Uterus (tissue), 2 donors: Measurements from ENCODE around the gene UCKL1.

Source experiments
- CTCF ChIP-seq, 4 experiments: fragments of 200-600 bp in 2 of 4; fragments of 450-650 bp in 2 of 4; sonication (generic) in 2 of 4; IDR thresholded peaks; one replicate each; pipeline ENCODE4 v1.5.1; 2016 to 2019; ENCODE audit warnings: antibody characterized with exemption in 4 of 4, mild to moderate bottlenecking in 2 of 4, moderate library complexity in 1 of 4
- POLR2A ChIP-seq, 2 donors: fragments of 450-650 bp; IDR thresholded peaks; one replicate each; pipeline ENCODE4 v1.6.1; 2016; ENCODE audit warnings: antibody characterized with exemption in 2 of 2, mild to moderate bottlenecking in 1 of 2, moderate library complexity in 1 of 2

- no peak for TF ChIP-seq CTCF (IDR thresholded peaks at IDR 0.05)
- no peak for TF ChIP-seq POLR2A (IDR thresholded peaks at IDR 0.05)
These were observed 16.9 kb downstream of the UCKL1 start for GRCh38 chr20:63939061-63939935.
